Measurements from ENCODE around the gene MAB21L1.
A peak's percentile ranks its signal among the peaks of the same experiment; 100 is the strongest.

Gene MAB21L1

DNA sequence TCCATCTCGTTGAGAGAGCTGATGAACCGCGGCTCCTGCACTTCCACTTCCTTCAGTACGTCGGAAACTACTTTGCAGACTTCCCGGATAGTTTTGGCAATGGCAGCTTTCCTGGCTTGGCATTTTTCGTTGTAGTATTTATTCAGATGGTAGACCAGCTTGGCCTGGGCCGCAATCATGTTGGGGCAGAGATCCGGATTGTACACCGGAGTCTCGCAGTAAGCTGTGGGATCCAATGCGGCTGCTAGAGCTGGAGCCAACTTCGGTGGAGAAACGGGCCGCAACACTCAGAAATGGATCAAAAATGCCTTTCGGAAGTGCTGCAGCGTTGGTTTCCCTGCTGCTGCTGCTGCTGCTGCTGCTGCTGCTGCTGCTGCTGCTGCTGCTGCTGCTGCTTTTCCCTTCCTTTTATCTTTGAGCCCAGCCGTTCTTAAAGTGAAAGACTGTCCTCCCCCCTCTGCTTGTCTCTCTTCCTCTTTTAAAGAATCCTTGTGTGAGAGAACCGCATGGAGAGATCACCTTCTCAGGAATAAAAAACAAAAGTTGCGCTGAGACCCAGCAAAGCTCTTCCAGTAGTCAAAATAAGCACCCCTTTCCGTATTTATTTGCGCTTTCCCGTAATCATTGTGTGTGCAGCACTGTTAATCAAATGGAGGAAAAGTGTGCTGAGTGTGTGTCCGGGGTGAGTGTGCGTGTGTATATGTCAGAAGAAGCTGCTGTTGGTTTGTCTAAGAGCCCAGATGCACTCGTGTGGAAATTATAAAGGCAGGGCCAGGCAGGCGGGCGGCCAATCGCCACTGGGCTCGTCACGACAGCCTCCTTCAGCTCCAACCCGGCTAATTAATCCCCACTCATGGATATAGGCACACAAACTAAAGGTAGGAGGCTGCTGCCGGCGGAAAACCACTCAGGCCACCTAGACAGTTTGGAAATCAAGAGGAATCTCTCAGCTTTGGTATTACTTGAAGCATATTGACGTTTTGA lies at the start of gene MAB21L1:
Gene MAB21L1 (minus strand): TSS at position 730 of the 984 bp plus-strand sequence. CDS start 551 bp downstream, at position 179.
- Histone ChIP-seq H3K9ac (peak within 1 kb of the TSS; percentile 16 to 56 (median 48); a peak in 17 of 22 replicates), H3K27ac (peak within 1 kb of the TSS in 6 of 11 experiments; percentile 1 to 33 (median 28); a peak in 5 of 22 replicates), H3K4me1 (peaks cover 9 to 35% (median 25%) of the 10 kb centered on the region in 10 experiments), H4K20me1 (no peaks in the 10 kb centered on the region; a peak in 1 of 22 replicates), H3K9me3 (replicated peaks in 1 of 11) (peaks cover 2 to 28% (median 11%) of the 10 kb centered on the region in 11 experiments), H3K36me3 (no peaks in the 10 kb centered on the region; a peak in 2 of 22 replicates), H3K27me3 (peaks cover 0 to 23% (median 11%) of the 10 kb centered on the region in 11 experiments; a peak in 12 of 22 replicates), H3K4me3 (peak within 1 kb of the TSS; percentile 38 to 63 (median 49)), H3K4me2 (peak within 1 kb of the TSS; percentile 65 to 90 (median 84))
- no peak for TF ChIP-seq Cebpa-rat (IDR thresholded peaks at IDR 0.05)

DNA sequence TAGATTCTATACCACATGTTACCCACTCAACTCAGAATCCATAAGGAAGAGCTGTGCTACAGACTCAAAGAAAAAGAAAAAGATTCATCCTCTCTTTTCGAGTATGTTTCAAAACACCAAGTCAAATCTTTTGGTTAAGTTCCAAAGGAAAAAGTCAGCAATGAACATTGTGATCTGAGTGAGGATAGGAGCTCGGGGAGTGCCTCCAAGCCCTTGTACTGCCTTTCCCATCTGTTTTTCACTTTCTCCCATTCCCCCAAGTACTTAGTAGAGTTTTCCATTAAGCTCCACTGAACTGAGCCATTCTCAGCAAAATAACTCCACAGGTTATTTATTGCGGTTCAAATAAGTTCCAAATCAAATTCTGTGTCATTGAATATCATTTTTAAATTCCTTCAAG lies 47.7 kb upstream of the MAB21L1 start:
- Histone ChIP-seq H3K27me3 (no peaks in the 10 kb centered on the region), H3K36me3 (no peaks in the 10 kb centered on the region)

DNA sequence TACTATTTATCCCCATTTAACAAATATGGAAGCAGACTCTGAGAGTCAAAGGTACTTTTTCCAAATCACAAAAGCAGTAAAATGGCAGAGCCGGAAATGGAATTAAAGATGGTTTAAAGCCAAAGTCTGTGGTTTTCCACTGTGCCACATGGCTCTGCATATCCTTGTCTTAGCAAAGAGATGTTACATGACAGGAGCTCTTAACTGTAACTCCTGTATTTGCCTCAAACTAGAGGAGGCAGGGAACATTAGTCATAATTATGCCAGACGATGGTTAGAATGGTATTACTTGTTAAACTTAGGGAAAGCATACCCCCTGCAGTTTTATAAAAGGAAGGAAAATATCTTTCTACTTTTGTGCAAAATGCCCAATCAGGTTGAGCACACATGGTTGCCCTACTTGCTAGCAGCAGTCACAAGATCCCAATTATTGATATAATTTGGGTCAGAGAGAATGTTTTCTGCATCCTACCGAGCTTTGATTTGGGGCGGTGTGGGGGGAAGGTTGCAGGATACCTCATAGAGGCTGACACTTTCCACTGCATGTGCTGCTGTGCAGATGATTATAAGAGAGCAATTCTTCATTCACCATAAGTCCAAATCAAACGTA lies 42.0 kb upstream of the MAB21L1 start:
- TF ChIP-seq Cebpa-rat (IDR thresholded peaks at IDR 0.05), result no peak

More for the DNA sequence above, 47.7 kb upstream of the MAB21L1 start:
- peaks cover 0 to 3% (median 0%) of the 10 kb centered on the region in 11 experiments; a peak in 1 of 22 replicates for H3K9me3 ChIP-seq (replicated peaks in 1 of 11)
- H3K4me2 ChIP-seq, result no peak overlapping the region
- TF ChIP-seq Cebpa-rat (IDR thresholded peaks at IDR 0.05), result no peak
- no peaks in the 10 kb centered on the region for H3K4me1 ChIP-seq
- no peak overlapping the region for H3K9ac ChIP-seq
- no peak overlapping the region for H3K27ac ChIP-seq
- H4K20me1 ChIP-seq, result no peaks in the 10 kb centered on the region
- H3K4me3 ChIP-seq, result no peak overlapping the region

DNA sequence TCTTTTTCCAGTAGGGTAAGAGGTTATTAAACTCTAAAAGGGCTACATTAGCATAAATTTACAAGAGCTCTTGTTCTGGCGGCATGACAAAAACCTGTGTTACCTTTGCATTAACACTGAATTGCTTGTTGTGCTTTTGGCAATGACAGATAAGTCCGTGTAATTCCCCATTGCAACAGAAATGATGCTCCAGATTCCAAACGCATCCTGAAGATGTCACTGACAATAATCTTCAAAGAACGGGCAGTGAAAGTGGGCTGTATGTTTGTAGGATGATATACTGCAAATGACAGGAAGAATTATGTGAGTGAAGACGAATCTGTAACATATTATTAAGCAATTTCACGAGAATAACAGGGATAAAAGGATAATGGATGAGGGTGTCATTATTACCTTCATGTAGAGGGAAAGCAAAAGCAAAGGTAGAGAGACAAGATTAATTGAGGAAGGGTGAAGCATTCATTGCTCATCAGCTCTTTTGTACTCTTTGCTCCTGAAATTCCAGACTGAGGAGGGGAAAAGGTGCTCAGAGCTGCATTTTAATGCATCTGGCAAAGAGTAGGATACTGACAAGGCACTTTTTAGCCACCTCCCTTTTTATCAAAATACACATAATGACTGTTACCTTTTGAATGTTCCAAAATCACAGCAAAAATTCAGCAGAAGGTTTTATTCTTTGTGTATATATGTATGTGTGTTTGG lies 38.5 kb upstream of the MAB21L1 start:
- TF ChIP-seq Cebpa-rat (IDR thresholded peaks at IDR 0.05), result no peak
- no peak overlapping the region for H3K9ac ChIP-seq
- H3K4me2 ChIP-seq, result no peak overlapping the region

More for the DNA sequence above, 42.0 kb upstream of the MAB21L1 start:
- Histone ChIP-seq H3K9ac (no peak overlapping the region), H4K20me1 (no peaks in the 10 kb centered on the region), H3K27ac (no peak overlapping the region), H3K27me3 (no peaks in the 10 kb centered on the region), H3K4me2 (no peak overlapping the region), H3K4me1 (no peaks in the 10 kb centered on the region), H3K4me3 (no peak overlapping the region), H3K36me3 (no peaks in the 10 kb centered on the region), H3K9me3 (replicated peaks in 1 of 11) (no peaks in the 10 kb centered on the region)

DNA sequence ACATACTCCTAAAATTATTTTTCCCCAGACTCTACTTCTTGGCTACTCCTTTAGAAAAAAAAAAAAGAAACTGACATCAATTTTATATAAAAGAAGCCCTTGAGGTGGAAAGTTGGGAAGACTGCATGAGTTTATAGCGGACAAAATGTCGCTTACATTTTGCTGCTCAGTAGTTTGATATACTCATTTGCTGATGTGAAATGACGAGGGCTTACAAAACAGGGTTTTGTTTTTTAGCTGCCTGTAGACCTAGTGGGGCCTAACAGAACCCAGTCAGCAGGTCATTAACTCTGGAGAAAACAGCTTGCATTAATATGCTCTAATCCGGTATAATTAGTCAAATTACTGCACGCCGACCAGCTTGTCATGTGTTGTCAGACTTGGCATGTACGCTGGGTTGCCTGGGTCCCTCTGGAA lies 37.6 kb upstream of the MAB21L1 start:
- Histone ChIP-seq H3K27me3 (no peaks in the 10 kb centered on the region), H3K9ac (no peak overlapping the region), H3K4me3 (no peak overlapping the region), H3K36me3 (no peaks in the 10 kb centered on the region), H4K20me1 (no peaks in the 10 kb centered on the region), H3K27ac (no peak overlapping the region), H3K9me3 (replicated peaks in 1 of 11) (no peaks in the 10 kb centered on the region), H3K4me2 (no peak overlapping the region), H3K4me1 (peaks cover 0 to 12% (median 0%) of the 10 kb centered on the region in 10 experiments; a peak in 4 of 20 replicates)
- no peak for TF ChIP-seq Cebpa-rat (IDR thresholded peaks at IDR 0.05)

More for the DNA sequence above, 38.5 kb upstream of the MAB21L1 start:
- no peak overlapping the region for H3K27ac ChIP-seq
- H3K4me3 ChIP-seq, result no peak overlapping the region
- no peaks in the 10 kb centered on the region for H4K20me1 ChIP-seq
- peaks cover 0 to 12% (median 0%) of the 10 kb centered on the region in 10 experiments; a peak in 4 of 20 replicates for H3K4me1 ChIP-seq
- no peaks in the 10 kb centered on the region for H3K27me3 ChIP-seq
- no peaks in the 10 kb centered on the region for H3K36me3 ChIP-seq
- no peaks in the 10 kb centered on the region for H3K9me3 ChIP-seq (replicated peaks in 1 of 11)

DNA sequence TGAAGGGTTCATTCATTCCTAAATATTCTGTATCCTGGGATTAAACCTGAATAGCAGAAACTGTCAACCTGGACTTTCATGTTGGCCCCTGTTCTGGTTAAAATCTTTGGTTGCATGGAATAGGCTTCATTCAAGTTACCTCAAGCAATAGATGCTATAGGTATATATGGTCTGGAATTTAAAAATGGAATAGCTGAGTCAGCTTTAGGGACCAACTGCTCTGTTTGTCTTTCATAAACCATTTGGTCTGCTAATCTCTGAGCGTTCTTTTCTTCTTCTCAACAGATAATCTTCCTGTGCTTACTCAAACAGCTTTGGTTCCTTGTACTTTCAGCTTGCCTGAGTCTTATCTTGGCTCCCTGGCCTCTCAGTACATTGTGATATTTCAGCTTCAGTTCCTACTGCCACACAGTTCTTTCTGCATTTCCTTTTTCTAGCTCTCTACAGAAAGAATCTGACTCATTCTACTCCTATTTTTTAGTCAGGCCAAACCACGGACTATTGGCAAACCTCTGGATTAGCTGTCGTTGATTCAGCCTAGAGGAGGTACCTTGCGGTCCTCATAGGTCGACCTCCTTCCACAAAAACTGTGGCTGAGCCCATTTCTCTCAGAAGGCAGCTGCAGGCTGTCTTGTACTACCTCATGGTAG lies 35.9 kb upstream of the MAB21L1 start:
- peaks cover 0 to 12% (median 0%) of the 10 kb centered on the region in 10 experiments; a peak in 4 of 20 replicates for H3K4me1 ChIP-seq
- TF ChIP-seq Cebpa-rat (IDR thresholded peaks at IDR 0.05), result no peak
- H3K27me3 ChIP-seq, result no peaks in the 10 kb centered on the region
- no peak overlapping the region for H3K4me3 ChIP-seq
- H3K4me2 ChIP-seq, result peak overlapping the region in 1 of 11 experiments; percentile 20; a peak in 3 of 22 replicates
- H3K9ac ChIP-seq, result no peak overlapping the region
- H3K36me3 ChIP-seq, result no peaks in the 10 kb centered on the region
- no peaks in the 10 kb centered on the region for H3K9me3 ChIP-seq (replicated peaks in 1 of 11)
- no peaks in the 10 kb centered on the region for H4K20me1 ChIP-seq
- no peak overlapping the region for H3K27ac ChIP-seq

DNA sequence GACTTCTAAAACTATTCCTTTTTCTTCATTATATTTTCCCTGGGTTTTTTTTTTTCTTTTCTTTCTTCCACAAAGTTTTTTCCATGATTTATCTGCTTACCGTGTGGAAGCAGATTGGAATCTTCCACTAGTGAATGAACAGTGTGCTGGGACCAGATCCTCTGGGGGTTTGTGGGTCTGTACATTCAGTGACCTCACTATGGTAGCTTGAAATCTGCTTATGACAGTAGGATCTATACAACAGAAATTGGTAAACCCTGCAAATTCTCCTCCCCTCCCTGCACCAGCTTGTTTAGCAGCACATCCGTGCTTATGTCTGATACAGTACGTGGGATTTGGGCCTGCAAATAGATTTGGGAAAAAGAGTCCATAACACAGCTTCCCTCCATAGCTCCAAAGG lies 26.0 kb upstream of the MAB21L1 start:
- no peak for TF ChIP-seq Cebpa-rat (IDR thresholded peaks at IDR 0.05)
- Histone ChIP-seq H3K27me3 (no peaks in the 10 kb centered on the region), H3K4me2 (no peak overlapping the region)

DNA sequence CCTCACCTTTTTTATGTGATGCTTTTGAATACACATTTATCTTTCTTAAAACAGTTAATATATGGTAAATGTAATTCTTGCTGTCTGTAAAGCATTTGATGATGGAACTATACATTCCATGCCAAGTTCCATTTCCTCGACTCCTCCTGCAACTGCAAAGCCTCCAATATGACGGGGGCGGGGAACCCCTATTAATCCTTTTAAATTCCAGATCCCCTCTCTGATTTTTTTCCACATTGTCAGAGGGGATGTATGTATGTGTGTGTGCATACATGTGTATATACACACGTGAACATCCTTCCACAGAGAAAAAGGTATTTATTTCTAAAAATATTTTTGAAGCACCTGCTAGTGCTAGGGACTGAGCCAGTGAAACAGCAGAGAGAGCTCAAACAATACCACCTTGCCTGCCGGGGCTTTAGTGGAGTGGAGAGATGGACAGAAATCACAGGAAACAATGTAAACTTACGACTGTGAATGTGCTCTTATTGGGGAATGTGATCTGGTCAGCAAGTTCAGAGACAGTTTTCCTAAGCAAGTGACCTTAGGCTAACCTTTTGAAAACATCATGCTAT lies 25.3 kb upstream of the MAB21L1 start:
- H3K4me2 ChIP-seq, result no peak overlapping the region
- H3K27me3 ChIP-seq, result no peaks in the 10 kb centered on the region
- no peak for TF ChIP-seq Cebpa-rat (IDR thresholded peaks at IDR 0.05)

More for the DNA sequence above, 26.0 kb upstream of the MAB21L1 start:
- peaks cover 0 to 2% (median 0%) of the 10 kb centered on the region in 10 experiments; a peak in 3 of 20 replicates for H3K4me1 ChIP-seq
- H3K9ac ChIP-seq, result no peak overlapping the region
- H3K9me3 ChIP-seq (replicated peaks in 1 of 11), result no peaks in the 10 kb centered on the region
- no peak overlapping the region for H3K4me3 ChIP-seq
- no peak overlapping the region for H3K27ac ChIP-seq
- no peaks in the 10 kb centered on the region for H3K36me3 ChIP-seq
- H4K20me1 ChIP-seq, result no peaks in the 10 kb centered on the region

More for the DNA sequence above, 25.3 kb upstream of the MAB21L1 start:
- H3K4me1 ChIP-seq, result peaks cover 0 to 9% (median 0%) of the 10 kb centered on the region in 10 experiments; a peak in 8 of 20 replicates
- H3K9me3 ChIP-seq (replicated peaks in 1 of 11), result no peaks in the 10 kb centered on the region
- H3K36me3 ChIP-seq, result no peaks in the 10 kb centered on the region
- no peak overlapping the region for H3K4me3 ChIP-seq
- no peaks in the 10 kb centered on the region for H4K20me1 ChIP-seq
- H3K9ac ChIP-seq, result no peak overlapping the region
- no peak overlapping the region for H3K27ac ChIP-seq

Data from BLaER1 treated with 17β-estradiol and CSF1 and Interleukin-3, amounts not matched to agents 10 nM and 100 nM (cell line).